ENCODE data around the gene CCDC183. TPM values are rescaled to one million over a fixed set of nuclear protein-coding genes. Genes with fewer than 3 reads are reported as not detected.
"Not testable (repeated sequence)": the region's sequence is repeated elsewhere in the genome, so short reads cannot be mapped to it uniquely, and the experiment has no call there.

Gene CCDC183
- total RNA-seq, 1 experiment from 2014 or later, result 9.0 TPM

DNA sequence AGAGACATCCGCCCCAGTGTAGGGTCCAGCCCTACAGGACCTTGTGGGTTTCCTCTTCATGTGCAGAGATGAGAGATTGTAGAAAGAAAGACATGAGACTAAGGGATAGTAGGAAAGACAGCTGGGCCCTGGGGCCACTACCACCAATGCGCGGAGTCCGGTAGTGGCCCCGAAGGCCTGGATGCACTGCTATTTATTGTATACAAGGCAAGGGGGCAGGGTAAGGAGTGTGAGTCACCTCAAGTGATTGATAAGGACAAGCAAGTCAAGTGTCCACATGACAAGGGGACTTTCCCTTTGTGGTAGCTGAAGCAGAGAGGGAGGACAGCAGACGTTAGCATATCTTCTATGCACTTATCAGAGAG, 11.2 kb upstream of the CCDC183 start:
- DNase-seq (ENCODE audit: low spot score), result no peak

DNA sequence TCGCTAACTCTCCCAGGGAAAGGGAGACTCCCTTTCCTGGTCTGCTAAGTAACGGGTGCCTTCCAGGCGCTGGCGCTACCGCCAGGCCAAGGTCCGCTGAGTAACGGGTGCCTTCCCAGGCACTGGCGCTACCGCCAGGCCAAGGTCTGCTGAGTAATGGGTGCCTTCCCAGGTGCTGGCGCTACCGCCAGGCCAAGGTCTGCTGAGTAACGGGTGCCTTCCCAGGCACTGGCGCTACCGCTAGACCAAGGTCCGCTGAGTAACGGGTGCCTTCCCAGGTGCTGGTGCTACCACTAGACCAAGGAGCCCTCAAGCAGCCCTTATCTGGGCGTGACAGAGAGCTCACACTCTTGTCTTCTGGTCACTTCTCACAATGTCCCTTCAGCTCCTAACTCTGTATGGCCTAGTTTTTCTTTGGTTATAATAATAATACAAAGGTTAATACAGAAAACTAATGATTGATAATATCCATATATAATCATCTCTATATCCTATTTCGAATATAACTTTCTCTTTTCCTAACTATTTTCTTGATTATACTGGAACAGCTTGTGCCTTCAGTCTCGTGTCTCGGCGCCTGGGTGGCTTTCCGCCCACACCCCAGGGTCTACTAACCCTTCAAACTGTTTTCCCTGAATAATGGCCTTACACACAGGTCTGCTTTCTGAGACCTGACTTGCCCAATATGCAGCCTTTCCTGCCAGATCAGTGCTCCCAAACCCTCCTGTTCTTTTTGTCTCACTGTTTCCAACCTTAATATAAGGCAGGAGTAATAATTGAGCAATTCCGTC, 10.4 kb upstream of the CCDC183 start:
- DNase-seq (ENCODE audit: low spot score), result not testable (repeated sequence)

DNA sequence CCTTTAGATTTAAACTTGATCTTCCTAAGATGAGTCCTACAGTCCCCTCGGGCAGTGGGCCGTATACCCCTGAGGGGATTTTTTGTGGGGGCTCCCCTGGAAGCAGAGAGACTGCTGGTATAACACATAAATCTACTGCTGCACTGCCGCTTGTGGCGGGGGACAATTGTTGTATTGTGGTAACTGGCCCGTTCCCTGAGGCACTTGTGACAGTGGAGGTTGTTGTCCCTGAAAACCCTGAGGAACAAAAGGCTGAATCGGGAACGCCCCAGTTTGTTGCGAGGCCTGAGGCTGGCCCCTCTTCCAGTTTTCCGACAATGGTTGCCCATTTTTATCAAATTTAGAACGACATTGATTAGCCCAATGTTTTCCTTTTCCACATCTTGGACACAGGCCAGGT, 9.7 kb upstream of the CCDC183 start:
- DNase-seq (ENCODE audit: low spot score), result no peak

DNA sequence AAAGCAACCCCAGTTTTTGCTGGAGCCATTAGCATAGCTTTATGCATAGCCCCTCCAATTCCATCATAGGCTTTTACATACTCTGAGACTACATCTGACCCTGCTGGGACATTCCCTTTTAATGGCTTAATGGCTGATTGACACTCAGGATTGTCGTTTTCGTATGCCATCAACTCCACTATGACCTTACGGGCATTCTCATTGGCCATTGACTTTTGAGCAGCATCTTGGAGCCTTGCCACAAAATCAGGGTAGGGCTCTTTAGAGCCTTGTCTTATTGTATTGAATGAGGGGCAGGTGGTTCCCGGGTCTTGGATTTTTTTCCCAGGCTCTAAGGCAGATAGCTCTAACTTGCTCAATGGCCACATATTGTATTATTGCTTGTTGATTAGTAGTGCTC, 9.2 kb upstream of the CCDC183 start:
- not testable (repeated sequence) for DNase-seq (ENCODE audit: low spot score)

DNA sequence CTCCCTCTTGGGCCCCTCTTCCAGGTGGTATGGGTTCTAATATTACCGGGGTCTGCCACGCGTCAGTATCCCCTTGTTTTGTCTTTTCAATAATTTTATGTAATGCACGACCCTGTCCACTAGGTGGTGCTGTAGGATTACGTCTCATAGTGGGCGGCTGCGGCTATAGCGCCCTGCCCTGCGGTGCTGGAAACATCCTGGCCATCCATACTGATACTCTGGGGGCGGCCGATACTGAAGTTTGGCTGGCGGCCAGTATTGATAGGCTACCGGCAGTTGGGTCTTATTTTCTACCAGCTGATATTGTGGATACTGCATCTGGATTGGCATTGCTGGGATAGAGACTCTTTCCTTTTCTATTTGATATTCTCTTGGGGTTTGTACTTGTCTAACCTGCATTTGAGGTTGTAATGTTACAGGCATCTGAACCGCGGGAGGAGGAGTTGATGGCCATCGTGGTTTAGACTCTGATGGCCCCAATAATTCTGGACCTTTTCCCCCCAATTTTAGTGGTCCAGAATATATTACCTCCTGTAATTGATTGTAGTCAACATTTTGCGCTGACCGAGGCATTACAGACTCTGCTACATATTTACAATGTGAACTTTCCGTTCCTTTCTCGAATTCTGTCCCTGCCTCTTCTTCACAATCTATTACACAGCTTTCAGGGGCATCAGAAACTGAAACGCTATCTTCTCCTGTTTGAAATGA, 8.3 kb upstream of the CCDC183 start:
- DNase-seq (ENCODE audit: low spot score), result peak; percentile 91

DNA sequence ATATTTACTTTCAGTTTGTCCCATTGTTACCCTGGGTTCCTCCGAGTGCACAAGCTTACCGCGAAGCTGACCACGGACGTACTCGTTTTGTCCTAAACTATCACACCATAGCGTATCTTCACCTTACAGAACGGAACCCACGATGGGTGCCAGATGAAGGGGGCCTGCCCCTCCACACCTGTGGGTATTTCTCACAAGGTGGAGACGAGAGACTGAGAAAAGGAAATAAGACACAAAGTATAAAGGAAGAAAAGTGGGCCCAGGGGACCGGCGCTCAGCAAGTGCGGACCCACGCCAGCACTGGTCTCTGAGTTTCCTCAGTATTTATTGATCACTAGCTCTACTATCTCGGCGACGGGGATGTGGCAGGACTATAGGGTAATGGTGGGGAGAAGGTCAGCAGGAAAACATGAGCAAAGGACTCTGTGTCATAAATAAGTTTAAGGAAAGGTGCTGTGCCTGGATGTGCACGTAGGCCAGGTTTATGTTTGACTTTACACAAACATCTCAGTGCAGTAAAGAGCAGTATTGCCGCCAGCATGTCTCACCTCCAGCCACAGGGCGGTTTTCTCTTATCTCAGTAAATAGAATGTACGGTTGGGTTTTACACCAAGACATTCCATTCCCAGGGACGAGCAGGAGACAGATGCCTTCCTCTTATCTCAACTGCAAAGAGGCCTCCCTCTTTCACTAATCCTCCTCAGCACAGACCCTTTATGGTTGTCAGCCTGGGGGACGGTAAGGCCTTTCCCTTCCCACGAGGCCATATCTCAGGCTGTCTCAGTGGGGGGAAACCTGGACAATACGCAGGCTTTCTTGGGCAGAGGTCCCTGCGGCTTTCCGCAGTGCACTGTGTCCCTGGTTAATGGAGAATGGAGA, 7.3 kb upstream of the CCDC183 start:
- peak; percentile 60 for DNase-seq (ENCODE audit: low spot score)

DNA sequence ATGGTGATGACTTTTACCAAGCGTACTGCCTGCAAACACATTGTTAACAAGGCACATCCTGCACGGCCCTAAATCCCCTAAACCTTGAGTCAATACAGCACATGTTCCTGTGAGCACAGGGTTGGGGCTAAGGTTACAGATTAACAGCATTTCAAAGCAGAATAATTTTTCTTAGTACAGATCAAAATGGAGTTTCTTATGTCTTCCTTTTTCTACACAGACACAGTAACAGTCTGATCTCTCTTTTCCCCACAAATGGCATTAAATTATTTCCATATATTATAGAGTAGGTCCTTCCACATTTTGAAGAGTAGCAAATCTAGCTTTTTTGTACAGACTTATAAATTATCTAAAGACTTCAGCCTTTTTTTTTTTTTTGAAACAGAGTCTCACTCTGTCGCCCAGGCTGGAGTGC, 6.6 kb upstream of the CCDC183 start:
- DNase-seq (ENCODE audit: low spot score), result peak; percentile 79

DNA sequence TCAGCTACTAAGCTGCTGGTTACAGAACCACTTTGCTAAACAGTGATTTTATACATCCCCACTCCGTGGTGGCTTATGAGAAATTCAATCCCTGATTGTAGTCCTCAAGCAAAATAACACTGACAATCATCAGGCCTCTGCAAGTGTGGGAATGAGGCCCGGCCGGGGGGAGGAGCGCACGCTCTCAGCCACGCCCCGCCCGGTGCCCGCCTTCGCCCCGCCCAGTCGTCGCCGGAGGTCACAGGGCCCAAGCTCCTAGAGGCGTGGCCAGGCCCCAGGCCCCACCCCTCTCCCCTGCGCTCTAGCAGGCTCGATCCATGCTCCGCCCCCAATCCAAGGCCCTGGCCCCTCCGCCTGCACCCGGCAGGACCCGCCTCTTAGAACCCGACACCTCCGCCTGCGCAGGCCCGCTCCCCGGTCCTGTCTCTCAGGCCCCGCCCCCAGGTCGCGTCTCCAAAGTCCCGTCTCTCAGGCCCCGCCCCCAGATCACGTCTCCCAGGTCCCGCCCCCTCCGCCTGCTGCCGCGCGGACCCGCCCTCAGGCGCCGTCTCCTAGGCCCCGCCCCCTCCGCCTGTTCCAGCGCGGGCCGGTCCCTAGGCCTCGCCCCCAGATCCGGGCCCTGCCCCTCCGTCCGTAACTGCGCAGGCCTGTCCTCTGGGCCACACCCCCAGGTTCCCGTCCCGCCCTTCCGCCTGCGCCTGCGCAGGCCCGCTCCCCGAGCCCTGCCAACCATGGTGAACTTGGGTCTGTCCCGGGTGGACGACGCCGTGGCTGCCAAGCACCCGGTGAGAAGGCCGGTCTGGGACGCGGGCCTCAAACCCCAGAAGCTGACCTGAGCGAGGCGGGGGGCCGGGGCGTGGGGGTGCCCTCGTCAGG, 5.3 kb upstream of the CCDC183 start, which contains the start of gene TMEM141:
Gene TMEM141 (plus strand): TSS at position 705 of the 876 bp plus-strand sequence. CDS start 27 bp downstream, at position 732.
- peak; percentile 99 for DNase-seq (ENCODE audit: low spot score)

DNA sequence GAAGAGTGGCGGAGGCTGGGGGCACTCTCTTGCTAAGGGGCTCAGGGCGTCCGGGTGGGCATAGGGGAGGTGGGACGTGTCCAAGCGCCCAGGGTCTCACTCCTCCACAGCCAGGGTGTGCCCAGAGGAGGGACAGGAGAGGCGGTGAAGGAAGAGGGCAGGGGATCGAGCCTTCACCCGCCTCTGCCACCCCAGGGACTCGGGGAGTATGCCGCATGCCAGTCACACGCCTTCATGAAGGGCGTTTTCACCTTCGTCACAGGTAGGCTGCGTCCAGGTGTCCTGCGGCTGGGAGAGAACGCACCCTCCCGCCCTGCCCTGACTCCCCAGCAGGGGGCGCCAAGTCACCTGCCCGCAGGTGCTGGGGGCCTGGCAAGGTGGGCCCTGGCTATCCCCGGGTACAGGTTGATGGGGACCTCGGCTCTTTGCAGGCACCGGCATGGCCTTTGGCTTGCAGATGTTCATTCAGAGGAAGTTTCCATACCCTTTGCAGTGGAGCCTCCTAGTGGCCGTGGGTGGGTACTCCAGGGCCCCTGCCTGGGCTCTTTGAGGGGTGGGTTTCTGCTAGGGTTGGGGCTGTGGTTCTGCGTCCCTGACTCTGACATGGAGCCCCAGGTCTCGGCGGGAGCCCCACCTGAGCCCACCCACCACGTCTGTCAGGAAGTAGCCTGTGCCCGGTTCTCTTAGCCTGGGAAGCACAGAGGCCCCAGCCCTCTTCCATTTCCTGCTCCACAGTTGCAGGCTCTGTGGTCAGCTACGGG, 4.4 kb upstream of the CCDC183 start:
- peak; percentile 84 for DNase-seq (ENCODE audit: low spot score)

DNA sequence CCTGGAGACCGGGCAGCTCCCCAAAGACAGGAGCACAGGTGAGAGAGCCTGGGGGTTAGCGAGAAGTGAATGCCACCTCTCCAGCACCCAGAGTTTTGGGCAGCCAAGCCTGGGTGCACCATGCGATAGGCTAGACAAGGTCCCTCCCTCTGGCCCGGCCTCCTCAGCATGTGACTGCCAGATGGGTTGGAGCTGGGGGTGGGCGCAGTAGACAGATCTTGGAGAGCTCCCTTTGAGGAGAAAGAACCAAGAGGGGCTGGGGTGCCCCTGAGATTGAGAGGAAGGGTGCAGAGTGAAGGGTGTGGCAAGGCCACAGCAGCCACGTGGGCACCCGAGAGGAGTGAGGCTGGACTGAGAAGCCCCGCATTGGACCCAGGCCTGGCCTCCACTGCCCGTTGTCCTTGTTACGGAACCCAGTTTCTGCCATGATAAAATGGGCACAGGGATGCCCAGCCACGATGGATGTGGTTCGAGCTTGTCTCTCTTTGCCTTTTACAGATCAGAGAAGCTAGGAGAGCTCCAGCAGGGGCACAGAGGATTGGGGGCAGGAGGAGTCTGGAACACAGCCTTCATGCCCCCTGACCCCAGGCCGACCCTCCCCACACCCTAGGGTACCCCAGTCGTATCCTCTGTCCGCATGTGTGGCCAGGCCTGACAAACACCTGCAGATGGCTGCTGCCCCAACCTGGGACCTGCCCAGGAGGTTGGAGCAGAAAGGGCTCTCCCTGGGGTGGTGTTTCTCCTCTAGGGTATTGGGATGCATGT, 3.6 kb upstream of the CCDC183 start:
- no peak for DNase-seq (ENCODE audit: low spot score)

DNA sequence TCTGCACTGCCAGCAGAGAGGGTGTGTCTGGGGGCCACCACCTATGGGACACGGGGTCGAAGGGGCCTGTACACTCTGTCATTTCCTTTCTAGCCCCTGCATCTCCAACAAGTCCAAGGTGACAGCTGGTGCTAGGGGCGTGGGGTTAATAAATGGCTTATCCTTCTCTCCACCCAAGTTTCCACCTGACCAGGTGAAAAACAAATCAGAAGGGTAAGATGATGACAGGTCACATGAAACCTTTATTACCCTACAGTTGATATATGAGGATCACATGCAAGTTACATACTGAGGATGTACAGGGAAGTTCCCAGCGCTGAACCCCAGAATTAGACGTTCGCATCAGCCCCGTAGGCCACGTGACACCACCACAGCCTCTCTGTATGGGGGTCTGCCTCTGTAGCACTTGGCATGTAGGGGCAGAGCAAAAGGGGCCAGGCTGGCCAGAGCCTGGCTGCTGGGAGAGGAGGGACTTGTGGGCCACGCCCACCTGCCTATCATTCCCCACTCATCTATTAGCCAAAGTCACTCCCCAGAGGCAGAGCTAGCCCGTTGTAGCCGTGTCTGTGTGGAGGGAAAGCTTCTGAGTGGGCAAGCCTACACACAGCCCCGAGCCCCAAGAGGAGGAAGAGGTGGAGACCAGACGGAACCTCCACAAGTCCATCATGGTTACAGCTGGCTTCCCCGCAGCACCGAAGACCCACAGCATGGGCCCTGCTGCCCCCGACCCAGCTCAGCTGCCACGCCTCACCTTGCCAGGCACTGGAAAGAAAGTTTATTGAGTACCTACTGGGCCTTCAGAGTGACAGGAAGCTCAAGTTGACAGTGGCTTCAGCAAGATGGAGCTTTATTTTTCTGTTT, 2.8 kb upstream of the CCDC183 start:
- DNase-seq (ENCODE audit: low spot score), result no peak

DNA sequence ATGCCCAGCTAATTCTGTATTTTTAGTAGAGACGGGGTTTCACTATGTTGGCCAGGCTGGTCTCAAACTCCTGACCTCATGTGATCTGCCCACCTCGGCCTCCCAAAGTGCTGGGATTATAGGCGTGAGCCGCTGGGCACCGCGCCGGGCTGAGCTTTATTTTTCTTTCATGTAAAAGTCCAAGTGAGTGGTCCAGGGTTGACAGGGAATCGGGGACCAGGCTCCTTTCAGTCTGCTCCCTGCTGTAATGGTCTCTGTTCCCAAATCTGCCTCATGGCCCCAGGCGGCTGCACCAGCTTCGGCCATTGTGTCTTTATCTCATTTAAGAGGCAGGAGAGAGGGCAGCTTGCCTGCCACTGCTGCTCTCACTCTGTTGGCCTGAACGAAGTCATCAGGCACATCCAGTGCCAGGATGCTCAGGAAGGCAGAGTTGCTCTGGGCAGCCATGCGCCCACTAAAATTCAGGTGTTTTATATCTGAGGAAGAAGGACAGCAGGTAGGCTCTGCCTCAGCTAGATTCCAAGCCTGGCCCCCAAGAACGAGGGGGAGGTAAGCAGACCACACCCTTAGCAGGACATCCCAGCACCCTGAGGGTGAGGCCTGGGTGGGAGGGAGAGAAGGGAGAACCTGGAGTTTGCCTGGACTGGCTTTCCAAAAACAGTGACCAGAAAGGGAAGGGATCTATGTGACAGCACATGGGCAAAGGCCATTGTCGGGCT, 1.7 kb upstream of the CCDC183 start:
- DNase-seq (ENCODE audit: low spot score), result no peak

DNA sequence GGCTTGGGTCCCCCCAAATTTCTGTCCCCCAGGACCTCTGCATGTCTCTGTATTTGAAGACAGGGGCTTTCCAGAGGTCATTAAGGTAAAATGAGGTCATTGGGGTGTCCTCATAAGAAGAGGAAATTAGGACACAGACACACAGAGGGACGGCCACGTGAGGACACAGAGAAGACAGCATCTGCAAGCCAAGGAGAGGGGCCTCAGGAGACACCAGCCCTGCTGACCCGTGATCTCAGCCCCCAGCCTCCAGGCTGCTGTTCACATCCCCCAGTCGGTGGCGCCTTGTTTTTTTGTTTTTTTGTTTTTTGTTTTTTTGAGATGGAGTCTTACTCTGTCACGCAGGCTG, 1.2 kb upstream of the CCDC183 start:
- no peak for DNase-seq (ENCODE audit: low spot score)

DNA sequence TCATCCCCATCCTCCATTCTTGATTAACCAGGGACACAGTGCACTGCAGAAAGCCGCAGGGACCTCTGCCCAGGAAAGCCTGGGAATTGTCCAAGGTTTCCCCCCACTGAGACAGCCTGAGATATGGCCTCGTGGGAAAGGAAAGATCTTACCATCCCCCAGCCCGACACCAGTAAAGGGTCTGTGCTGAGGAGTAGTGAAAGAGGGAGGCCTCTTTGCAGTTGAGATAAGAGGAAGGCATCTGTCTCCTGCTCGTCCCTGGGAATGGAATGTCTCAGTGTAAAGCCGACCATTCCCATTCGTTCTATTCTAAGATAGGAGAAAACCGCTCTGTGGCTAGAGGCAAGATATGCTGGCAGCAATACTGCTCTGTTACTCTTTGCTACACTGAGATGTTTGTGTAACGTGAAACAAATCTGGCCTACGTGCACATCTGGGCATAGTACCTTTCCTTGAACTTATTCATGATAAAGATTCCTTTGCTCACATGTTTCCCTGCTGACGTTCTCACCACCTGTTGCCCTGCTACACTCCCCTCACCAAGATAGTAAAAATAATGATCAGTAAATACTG, 723 bp downstream of the CCDC183 start:
- DNase-seq (ENCODE audit: low spot score), result peak; percentile 39

DNA sequence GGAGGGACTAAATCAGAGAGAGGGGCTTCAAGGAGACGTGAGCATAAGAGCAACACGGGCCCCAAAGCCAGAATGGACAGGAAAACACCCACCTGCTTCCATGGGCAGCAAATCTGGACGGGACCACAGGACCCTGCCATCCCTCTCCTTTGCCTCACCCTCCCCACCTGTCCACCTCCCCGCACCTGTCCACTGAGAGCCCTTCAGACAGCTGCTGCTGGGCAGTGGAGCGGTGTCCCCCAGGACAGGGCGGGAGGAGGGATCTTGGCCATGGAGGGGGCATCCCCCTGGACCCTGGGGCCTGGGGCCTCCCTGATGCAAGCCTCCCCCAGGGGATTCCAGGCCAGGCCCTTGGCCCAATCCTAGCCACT, 2.6 kb downstream of the CCDC183 start:
- DNase-seq (ENCODE audit: low spot score), result no peak

DNA sequence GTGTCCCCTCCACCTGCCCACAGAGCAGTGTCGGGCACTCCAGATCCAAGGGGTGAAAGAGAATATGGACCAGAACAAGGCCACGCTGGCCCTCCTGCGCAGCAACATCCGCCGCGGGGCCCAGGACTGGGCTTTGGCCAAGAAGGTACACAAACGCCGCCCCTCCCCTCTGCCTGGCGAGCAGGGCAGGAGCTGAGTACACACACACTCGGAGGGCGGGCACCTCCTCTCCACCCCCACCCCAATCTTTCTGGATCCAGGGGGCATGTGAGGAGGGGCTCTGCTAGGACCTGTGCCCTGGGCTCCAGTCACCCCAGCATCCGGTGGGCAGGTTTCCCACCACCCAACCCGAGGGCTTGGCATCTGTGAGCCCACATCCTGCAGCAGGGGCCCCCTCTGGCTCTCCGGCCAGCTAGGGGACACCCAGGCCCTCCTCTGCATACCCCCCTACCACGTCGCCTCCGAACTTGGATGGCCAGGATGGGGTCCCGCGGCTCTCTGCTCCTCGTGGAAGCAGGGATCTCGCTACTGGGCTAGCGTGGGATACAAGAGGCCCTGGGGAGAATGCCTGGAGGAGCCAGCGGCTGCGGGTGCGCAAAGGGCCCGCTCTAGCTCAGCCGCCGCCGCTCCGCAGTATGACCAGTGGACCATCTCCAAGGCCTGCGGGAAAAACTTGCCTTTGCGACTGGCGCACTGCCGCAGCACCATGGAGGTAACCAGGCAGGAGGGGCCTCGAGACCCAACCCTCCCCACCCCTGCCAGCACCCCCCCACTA, 3.1 kb downstream of the CCDC183 start:
- DNase-seq (ENCODE audit: low spot score), result peak; percentile 61

Measured in HT-29 (cell line).